Lung (tissue), 12 donors: ENCODE results near the gene FOXP1. TPM values are rescaled to one million over a fixed set of nuclear protein-coding genes. Genes with fewer than 3 reads are reported as not detected.

ENCODE experiments used
- ATAC-seq: fragments of 200-7000 bp; cut with Tn5 transposase; one replicate; pipeline ENCODE4 v1.9.1; 2020; ENCODE audit warnings: moderate number of reproducible peaks; ENCODE audit not compliant: insufficient read depth, low FRiP score
- DNase-seq, 3 donors: peaks; one replicate each; pipeline ENCODE4 v3.0.0-alpha.2; 2013 to 2017
- H3K27ac ChIP-seq, 2 donors: one replicate each; pipeline ENCODE4 v1.5.1; 2013; ENCODE audit warnings: mild to moderate bottlenecking in 2 of 2, moderate library complexity in 2 of 2, control low read depth in 1 of 2, inconsistent platforms in 1 of 2, low read depth in 1 of 2, low read length in 1 of 2
- H3K27me3 ChIP-seq, 3 donors: one replicate each; pipeline ENCODE4 v1.5.1; 2013; ENCODE audit warnings: low read length in 2 of 3; ENCODE audit not compliant: control insufficient read depth in 3 of 3, insufficient read depth in 3 of 3
- H3K36me3 ChIP-seq, 4 donors: one replicate each; pipeline ENCODE4 v1.5.1; 2013; ENCODE audit warnings: low read length in 4 of 4, mild to moderate bottlenecking in 1 of 4, moderate library complexity in 1 of 4; ENCODE audit not compliant: control insufficient read depth in 4 of 4, insufficient read depth in 4 of 4
- H3K4me1 ChIP-seq, 5 donors: one replicate each; pipeline ENCODE4 v1.5.1; 2013; ENCODE audit warnings: low read length in 5 of 5, mild to moderate bottlenecking in 2 of 5, moderate library complexity in 1 of 5; ENCODE audit not compliant: control insufficient read depth in 5 of 5, insufficient read depth in 5 of 5
- H3K4me3 ChIP-seq: one replicate; pipeline ENCODE4 v1.5.1; 2013; ENCODE audit warnings: mild to moderate bottlenecking, control low read depth, moderate library complexity
- H3K9ac ChIP-seq, 2 donors: one replicate each; pipeline ENCODE4 v1.5.1; 2013; ENCODE audit warnings: low read length in 2 of 2, control low read depth in 1 of 2; ENCODE audit not compliant: insufficient read depth in 1 of 2
- H3K9me3 ChIP-seq, 4 donors: one replicate each; pipeline ENCODE4 v1.5.1; 2013; ENCODE audit warnings: low read length in 3 of 4, mild to moderate bottlenecking in 1 of 4, moderate library complexity in 1 of 4; ENCODE audit not compliant: control insufficient read depth in 4 of 4, insufficient read depth in 3 of 4
- WGBS, 2 donors: extraction: QIAGEN DNeasy Blood & Tissue Kit; methylation state at CpG; one replicate each; pipeline ENCODE4 v1.1.7; 2013; 5-methylcytosine and 5-hydroxymethylcytosine counted together
- polyA plus RNA-seq, 2 donors: library from polyadenylated mRNA; stranded (reverse); fragments of 200-250 nt; gene quantifications; one replicate each; pipeline ENCODE4 v1.2.1, GENCODE V29; 2013
- total RNA-seq, 2 donors: library from RNA; depleted of rRNA in 1 of 2; stranded (reverse); fragments of >200 nt in 1 of 2; gene quantifications; one replicate each; pipeline ENCODE4 v1.2.1, GENCODE V29; 2014 to 2021
- TF ChIP-seq, protein P1 (sequence below): IDR thresholded peaks from 2 replicates; pipeline ENCODE4 v1.5.1; 2012; ENCODE audit warnings: mild to moderate bottlenecking; ENCODE audit errors: control extremely low read depth, extremely low read depth
- donor health status: control.
- donor health status: control.
- donor health status: Bipolar disorder and iron deficiency.
- donor health status: healthy.
- donor health status: DM: yes; HTN: yes; CAD: no.

FOXP1 gene
- total and polyA plus RNA-seq, 4 donors: 13.8 to 287 (median 73.9) TPM

DNA sequence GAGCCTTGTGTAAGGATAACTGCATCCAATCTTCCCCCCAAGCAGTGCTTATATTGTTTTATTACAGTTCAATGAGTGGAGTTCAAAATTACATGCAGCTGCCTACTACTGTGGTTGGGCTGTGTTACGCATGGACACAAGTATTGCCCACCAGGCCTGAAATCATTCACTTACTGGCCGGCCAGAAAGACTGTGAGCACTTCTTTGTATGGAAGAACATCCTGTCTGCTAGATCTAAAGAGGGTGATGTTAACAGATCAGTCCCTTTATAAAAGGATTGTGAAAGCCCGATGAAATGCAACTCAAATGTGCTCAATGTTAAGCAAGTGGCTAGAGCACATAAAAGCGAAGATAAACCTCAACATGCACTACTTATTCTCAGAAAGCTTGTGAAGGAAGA, 132.5 kb downstream of the FOXP1 start:
- ATAC-seq (no peak), DNase-seq (no peak)
- no peak overlapping the region for H3K4me3 ChIP-seq
- H3K36me3 ChIP-seq: no peaks in the 10 kb centered on the region
- H3K9ac ChIP-seq: no peak overlapping the region
- no peaks in the 10 kb centered on the region for H3K9me3 ChIP-seq
- WGBS, 2 donors: 31 to 60% methylated on average over 4 of the region's 4 CpGs
- H3K27me3 ChIP-seq: no peaks in the 10 kb centered on the region
- TF ChIP-seq, protein P1, sequence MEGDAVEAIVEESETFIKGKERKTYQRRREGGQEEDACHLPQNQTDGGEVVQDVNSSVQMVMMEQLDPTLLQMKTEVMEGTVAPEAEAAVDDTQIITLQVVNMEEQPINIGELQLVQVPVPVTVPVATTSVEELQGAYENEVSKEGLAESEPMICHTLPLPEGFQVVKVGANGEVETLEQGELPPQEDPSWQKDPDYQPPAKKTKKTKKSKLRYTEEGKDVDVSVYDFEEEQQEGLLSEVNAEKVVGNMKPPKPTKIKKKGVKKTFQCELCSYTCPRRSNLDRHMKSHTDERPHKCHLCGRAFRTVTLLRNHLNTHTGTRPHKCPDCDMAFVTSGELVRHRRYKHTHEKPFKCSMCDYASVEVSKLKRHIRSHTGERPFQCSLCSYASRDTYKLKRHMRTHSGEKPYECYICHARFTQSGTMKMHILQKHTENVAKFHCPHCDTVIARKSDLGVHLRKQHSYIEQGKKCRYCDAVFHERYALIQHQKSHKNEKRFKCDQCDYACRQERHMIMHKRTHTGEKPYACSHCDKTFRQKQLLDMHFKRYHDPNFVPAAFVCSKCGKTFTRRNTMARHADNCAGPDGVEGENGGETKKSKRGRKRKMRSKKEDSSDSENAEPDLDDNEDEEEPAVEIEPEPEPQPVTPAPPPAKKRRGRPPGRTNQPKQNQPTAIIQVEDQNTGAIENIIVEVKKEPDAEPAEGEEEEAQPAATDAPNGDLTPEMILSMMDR: no peak
- H3K4me1 ChIP-seq: peaks cover 4 to 15% (median 13%) of the 10 kb centered on the region in 5 donors
- H3K27ac ChIP-seq: no peak overlapping the region

DNA sequence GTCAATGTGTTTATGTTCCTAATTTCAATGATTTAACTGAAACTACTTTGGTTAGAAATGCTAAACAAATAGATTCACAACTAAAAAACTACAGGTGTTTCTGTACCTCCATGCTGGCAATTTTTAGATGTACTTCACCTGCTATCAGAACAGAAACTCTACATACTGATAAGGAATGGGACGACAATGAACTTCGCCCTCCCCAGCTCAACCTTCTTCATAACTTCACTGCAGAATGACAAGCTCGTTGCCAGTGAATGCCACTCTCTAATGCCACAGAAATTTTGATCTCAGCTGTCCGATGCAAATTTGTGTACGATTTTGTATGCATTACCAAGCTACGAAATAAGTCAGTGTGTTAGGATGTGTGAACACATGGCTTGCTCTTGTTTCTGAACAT, 133.4 kb downstream of the FOXP1 start:
- peaks cover 0 to 13% (median 9%) of the 10 kb centered on the region in 5 donors for H3K4me1 ChIP-seq
- DNase-seq: no peak
- WGBS, 2 donors: 75 to 79% methylated on average over 6 of the region's 6 CpGs

DNA sequence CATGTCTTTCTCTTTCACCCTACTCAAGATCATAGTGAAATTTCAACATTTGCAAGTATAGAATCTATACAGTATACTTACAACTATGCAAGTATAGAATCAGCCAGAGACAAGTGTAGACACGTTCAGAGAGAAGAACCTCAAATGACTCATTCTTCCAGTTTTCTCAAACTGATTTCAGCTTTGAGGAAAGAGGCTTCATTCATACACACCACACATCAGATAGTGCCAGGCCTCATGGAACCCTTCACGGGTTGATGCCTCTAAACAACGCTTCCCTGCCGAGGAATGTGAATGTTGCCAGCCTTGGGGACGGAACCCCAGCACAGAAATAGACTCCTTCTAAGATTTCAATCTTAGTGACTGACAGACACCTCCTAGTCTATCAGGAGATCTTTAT, 135.7 kb downstream of the FOXP1 start:
- Histone ChIP-seq H3K4me1 (peaks cover 0 to 19% (median 18%) of the 10 kb centered on the region in 5 donors), H3K27me3 (no peaks in the 10 kb centered on the region), H3K4me3 (no peak overlapping the region), H3K36me3 (no peaks in the 10 kb centered on the region), H3K9me3 (no peaks in the 10 kb centered on the region), H3K9ac (no peak overlapping the region), H3K27ac (no peak overlapping the region)
- WGBS, 2 donors: 70 to 84% methylated on average over 5 of the region's 5 CpGs
- TF ChIP-seq, protein P1: no peak
- no peak for DNase-seq
- no peak for ATAC-seq

More for the DNA sequence above, 133.4 kb downstream of the FOXP1 start:
- no peaks in the 10 kb centered on the region for H3K27me3 ChIP-seq
- no peak overlapping the region for H3K27ac ChIP-seq
- H3K4me3 ChIP-seq: no peak overlapping the region
- no peak overlapping the region for H3K9ac ChIP-seq
- ATAC-seq: no peak
- TF ChIP-seq, protein P1: no peak
- H3K36me3 ChIP-seq: no peaks in the 10 kb centered on the region
- H3K9me3 ChIP-seq: no peaks in the 10 kb centered on the region

DNA sequence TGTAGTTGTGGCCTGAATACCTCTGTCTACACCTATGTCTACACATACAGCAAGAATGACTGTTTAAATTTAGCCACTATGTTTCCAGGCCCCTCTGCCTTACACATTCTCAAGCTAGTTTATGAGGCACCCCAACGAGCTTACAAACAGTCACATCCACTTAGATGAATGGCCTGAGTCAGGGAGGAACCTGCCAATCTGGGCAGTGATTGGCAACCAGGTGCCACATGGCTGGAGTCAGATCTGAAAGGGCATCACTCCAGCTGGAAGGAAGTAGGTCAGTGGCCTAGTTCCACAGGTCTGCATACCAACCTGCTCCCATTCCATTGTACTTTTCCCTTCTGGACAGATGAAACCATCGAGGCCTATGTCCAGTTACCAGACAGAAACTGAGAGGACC, 136.3 kb downstream of the FOXP1 start:
- ATAC-seq: no peak
- Histone ChIP-seq H3K4me3 (no peak overlapping the region), H3K36me3 (no peaks in the 10 kb centered on the region), H3K4me1 (peaks cover 0 to 19% (median 14%) of the 10 kb centered on the region in 5 donors), H3K9me3 (no peaks in the 10 kb centered on the region), H3K9ac (no peak overlapping the region), H3K27ac (peak overlapping the region in 1 of 2 donors; percentile 24), H3K27me3 (no peaks in the 10 kb centered on the region)
- DNase-seq: no peak
- TF ChIP-seq, protein P1: no peak
- WGBS, 2 donors: 62 to 70% methylated on average over 2 of the region's 2 CpGs
